DMS153 treated with DMSO at 0.1 percent for 48 hours (cell line): ENCODE measurements around the gene SLC44A2.
A peak's percentile ranks its signal among the peaks of the same experiment; 100 is the strongest.
"Not testable (repeated sequence)": the region's sequence is repeated elsewhere in the genome, so short reads cannot be mapped to it uniquely, and the experiment has no call there.

Source experiments
- DNase-seq: peaks from one replicate; lab custom pipeline; 2025; ENCODE audit not compliant: unreplicated experiment; lab: John Stamatoyannopoulos, UW

SLC44A2 gene

GRCh38 chr19:10648360-10648759 lies 23.0 kb downstream of the SLC44A2 start:
- DNase-seq, result no peak

- DNase-seq, result no peak
Measured at GRCh38 chr19:10651851-10652250, 26.5 kb downstream of the SLC44A2 start.

- DNase-seq, result no peak
Measured at GRCh38 chr19:10653482-10653731, 28.1 kb downstream of the SLC44A2 start.

GRCh38 chr19:10653732-10654609 lies 28.6 kb downstream of the SLC44A2 start, which contains the start of gene ILF3:
ILF3 (plus strand) TSS chr19:10654346; CDS start chr19:10670606, 16,260 bp downstream.
- peak; percentile 96 for DNase-seq

GRCh38 chr19:10654610-10655456 lies 29.5 kb downstream of the SLC44A2 start:
- no peak for DNase-seq

- no peak for DNase-seq
Measured at GRCh38 chr19:10655457-10656312, 30.3 kb downstream of the SLC44A2 start.

GRCh38 chr19:10660346-10660745 lies 35.0 kb downstream of the SLC44A2 start:
- DNase-seq, result no peak

GRCh38 chr19:10661946-10662345 lies 36.6 kb downstream of the SLC44A2 start:
- no peak for DNase-seq

- no peak for DNase-seq
Measured at GRCh38 chr19:10662384-10663251, 37.3 kb downstream of the SLC44A2 start.

- DNase-seq, result not testable (repeated sequence)
Measured at GRCh38 chr19:10663252-10663563, 37.9 kb downstream of the SLC44A2 start.

GRCh38 chr19:10667867-10668266 lies 42.5 kb downstream of the SLC44A2 start:
- no peak for DNase-seq

GRCh38 chr19:10669246-10669645 lies 43.9 kb downstream of the SLC44A2 start:
- DNase-seq, result no peak

- DNase-seq, result no peak
Measured at GRCh38 chr19:10670182-10670581, 44.8 kb downstream of the SLC44A2 start.

- no peak for DNase-seq
Measured at GRCh38 chr19:10670876-10671804, 45.8 kb downstream of the SLC44A2 start.

GRCh38 chr19:10671922-10672321 lies 46.6 kb downstream of the SLC44A2 start:
- DNase-seq, result not testable (repeated sequence)

- DNase-seq, result not testable (repeated sequence)
Measured at GRCh38 chr19:10675214-10675613, 49.9 kb downstream of the SLC44A2 start.

GRCh38 chr19:10677751-10678150 lies 52.4 kb downstream of the SLC44A2 start:
- DNase-seq, result no peak

GRCh38 chr19:10678813-10679212 lies 53.5 kb downstream of the SLC44A2 start:
- DNase-seq, result no peak

GRCh38 chr19:10679743-10680142 lies 54.4 kb downstream of the SLC44A2 start:
- DNase-seq, result no peak
